ENCODE data around the gene RNASEH1. TPM values are rescaled to one million over a fixed set of nuclear protein-coding genes. Genes with fewer than 3 reads are reported as not detected.
"Not testable (repeated sequence)": the region's sequence is repeated elsewhere in the genome, so short reads cannot be mapped to it uniquely, and the experiment has no call there.

The RNASEH1 gene
- total RNA-seq, 4 donors from 2014 or later, result 28.1 to 46.2 (median 34.0) TPM

GRCh38 chr2:3504741-3505140 lies 53.4 kb downstream of the RNASEH1 start:
- peaks cover 0 to 91% of the 10 kb centered on the region in 2 donors for H3K36me3 ChIP-seq
- WGBS, 2 donors (ENCODE audit: low coverage in 1 of 2), result 89 to 93% methylated on average over 4 to 5 of the region's 5 CpGs
- H3K27me3 ChIP-seq, result no peaks in the 10 kb centered on the region
- no peak for TF ChIP-seq EP300 (IDR thresholded peaks at IDR 0.05)
- TF ChIP-seq POLR2A (IDR thresholded peaks at IDR 0.05), result no peak
- TF ChIP-seq CTCF (IDR thresholded peaks at IDR 0.05), result no peak
- no peak for TF ChIP-seq POLR2AphosphoS5 (IDR thresholded peaks at IDR 0.05)
- ATAC-seq, result no peak
- no peak overlapping the region for H3K4me3 ChIP-seq
- H3K9me3 ChIP-seq, result no peaks in the 10 kb centered on the region
- H3K4me1 ChIP-seq, result no peaks in the 10 kb centered on the region
- H3K27ac ChIP-seq, result no peak overlapping the region

- no peaks in the 10 kb centered on the region for H3K9me3 ChIP-seq
- WGBS, 2 donors (ENCODE audit: low coverage in 1 of 2), result 76 to 94% methylated on average over 3 to 8 of the region's 13 CpGs
- no peak for ATAC-seq
- H3K27ac ChIP-seq, result no peak overlapping the region
- no peaks in the 10 kb centered on the region for H3K4me1 ChIP-seq
- no peak overlapping the region for H3K4me3 ChIP-seq
- peaks cover 0 to 92% of the 10 kb centered on the region in 2 donors for H3K36me3 ChIP-seq
- H3K27me3 ChIP-seq, result no peaks in the 10 kb centered on the region
- TF ChIP-seq POLR2A (IDR thresholded peaks at IDR 0.05) (no peak), POLR2AphosphoS5 (IDR thresholded peaks at IDR 0.05) (no peak), CTCF (IDR thresholded peaks at IDR 0.05) (no peak), EP300 (IDR thresholded peaks at IDR 0.05) (no peak)
Observed at GRCh38 chr2:3503483-3503882, 54.6 kb downstream of the RNASEH1 start.

GRCh38 chr2:3503046-3503445 lies 55.1 kb downstream of the RNASEH1 start:
- H3K9me3 ChIP-seq, result no peaks in the 10 kb centered on the region
- no peaks in the 10 kb centered on the region for H3K27me3 ChIP-seq
- TF ChIP-seq POLR2AphosphoS5 (IDR thresholded peaks at IDR 0.05) (no peak), EP300 (IDR thresholded peaks at IDR 0.05) (no peak), POLR2A (IDR thresholded peaks at IDR 0.05) (no peak), CTCF (IDR thresholded peaks at IDR 0.05) (no peak)
- ATAC-seq, result no peak
- H3K27ac ChIP-seq, result no peak overlapping the region
- 92 to 94% methylated on average over 11 to 14 of the region's 14 CpGs for WGBS, 2 donors (ENCODE audit: low coverage in 1 of 2)
- H3K36me3 ChIP-seq, result peaks cover 0 to 92% of the 10 kb centered on the region in 2 donors
- no peak overlapping the region for H3K4me3 ChIP-seq
- H3K4me1 ChIP-seq, result no peaks in the 10 kb centered on the region

DNA sequence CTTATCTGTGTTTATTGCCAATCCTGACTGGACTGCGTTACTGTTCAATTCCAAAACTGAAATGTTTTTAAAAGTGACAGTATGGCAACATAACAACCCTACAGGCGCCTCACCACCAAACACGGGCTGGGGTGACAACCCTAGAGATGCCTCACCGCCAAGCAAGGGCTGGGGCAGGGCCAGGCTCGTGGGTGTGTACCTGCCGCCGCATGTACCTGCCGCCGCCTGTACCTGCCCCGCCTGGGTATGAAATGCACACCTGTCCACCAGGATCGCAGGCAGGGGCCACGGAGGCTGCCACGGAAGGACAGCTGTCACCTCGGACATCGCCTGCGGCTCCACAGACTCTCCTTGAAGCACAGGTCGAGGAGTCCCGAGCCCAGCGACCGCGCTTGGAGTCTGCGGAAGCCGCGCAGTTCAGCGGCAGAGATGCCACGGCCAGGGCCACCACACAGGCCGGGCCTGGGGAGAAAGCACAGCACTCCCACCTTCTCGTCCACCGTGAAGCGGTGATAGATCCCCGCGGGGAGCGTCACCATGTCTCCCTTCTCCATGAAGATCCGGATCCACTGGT lies 57.7 kb downstream of the RNASEH1 start:
- 88 to 97% methylated on average over 1 to 5 of the region's 34 CpGs for WGBS, 2 donors (ENCODE audit: low coverage in 1 of 2)
- TF ChIP-seq CTCF (IDR thresholded peaks at IDR 0.05), result no peak
- TF ChIP-seq POLR2AphosphoS5 (IDR thresholded peaks at IDR 0.05), result no peak
- no peak for TF ChIP-seq EP300 (IDR thresholded peaks at IDR 0.05)
- no peak for TF ChIP-seq POLR2A (IDR thresholded peaks at IDR 0.05)
- H3K4me3 ChIP-seq, result no peak overlapping the region
- no peaks in the 10 kb centered on the region for H3K9me3 ChIP-seq
- ATAC-seq, result no peak
- H3K36me3 ChIP-seq, result peaks cover 0 to 96% of the 10 kb centered on the region in 2 donors
- no peaks in the 10 kb centered on the region for H3K27me3 ChIP-seq
- no peak overlapping the region for H3K27ac ChIP-seq
- no peaks in the 10 kb centered on the region for H3K4me1 ChIP-seq

DNA sequence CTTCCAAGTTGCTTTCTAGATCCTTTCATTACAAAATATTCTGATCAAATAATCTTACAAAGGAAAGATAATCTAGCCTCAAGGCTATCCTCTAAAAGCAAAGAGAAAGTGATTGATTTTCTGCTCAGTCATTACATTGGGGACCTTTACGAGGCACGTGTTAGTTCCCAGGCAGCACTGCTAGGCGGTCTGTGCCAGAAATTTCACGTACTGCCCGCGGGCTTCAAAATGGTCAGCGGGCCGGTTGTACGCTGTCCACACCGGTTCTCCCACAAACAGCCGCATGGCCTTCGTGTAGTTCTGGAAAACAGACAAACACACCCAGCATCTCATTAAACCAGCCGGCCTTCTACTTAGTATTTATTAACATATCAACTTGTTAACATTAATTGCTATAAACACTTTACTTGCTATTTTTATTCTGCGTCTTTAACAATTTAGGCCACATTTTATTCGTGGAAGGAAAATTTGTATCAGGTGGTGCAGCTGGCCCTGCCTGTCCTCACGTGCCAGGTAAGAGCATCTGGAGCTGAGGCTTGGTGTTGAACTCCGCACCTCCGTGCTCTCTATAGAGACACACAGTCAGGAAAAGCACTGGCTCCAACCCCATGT lies 59.2 kb downstream of the RNASEH1 start:
- TF ChIP-seq POLR2A (IDR thresholded peaks at IDR 0.05) (no peak), POLR2AphosphoS5 (IDR thresholded peaks at IDR 0.05) (no peak), EP300 (IDR thresholded peaks at IDR 0.05) (no peak), CTCF (IDR thresholded peaks at IDR 0.05) (no peak)
- Histone ChIP-seq H3K4me1 (no peaks in the 10 kb centered on the region), H3K4me3 (no peak overlapping the region), H3K9me3 (no peaks in the 10 kb centered on the region), H3K36me3 (peaks cover 0 to 88% of the 10 kb centered on the region in 2 donors), H3K27me3 (no peaks in the 10 kb centered on the region), H3K27ac (no peak overlapping the region)
- no peak for ATAC-seq
- 94 to 97% methylated on average over 15 to 17 of the region's 18 CpGs for WGBS, 2 donors (ENCODE audit: low coverage in 1 of 2)

DNA sequence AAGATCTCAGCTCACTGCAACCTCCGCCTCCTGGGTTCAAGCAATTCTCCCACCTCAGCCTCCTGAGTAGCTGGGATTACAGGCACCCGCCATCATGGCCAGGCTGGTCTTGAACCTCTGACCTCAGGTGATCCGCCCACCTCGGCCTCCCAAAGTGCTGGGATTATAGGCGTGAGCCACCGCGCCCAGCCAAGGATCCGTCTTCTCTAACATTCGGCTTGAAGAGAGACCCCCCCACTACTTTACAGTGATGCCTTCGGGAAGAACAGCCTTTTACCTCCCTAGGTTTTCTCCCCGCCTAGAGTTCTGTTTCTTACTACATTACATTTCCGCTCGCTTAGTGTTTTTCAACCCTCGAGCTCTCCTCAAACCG lies 61.4 kb downstream of the RNASEH1 start:
- ATAC-seq, H3K9me3 ChIP-seq, H3K27me3 ChIP-seq, H3K4me1 ChIP-seq, H3K27ac ChIP-seq, H3K4me3 ChIP-seq: not testable (repeated sequence)
- H3K36me3 ChIP-seq, result peaks cover 0 to 70% of the 10 kb centered on the region in 2 donors
- WGBS, 2 donors (ENCODE audit: low coverage in 1 of 2), result 95 to 100% methylated on average over 2 to 15 of the region's 15 CpGs
